ENCODE measurements around the gene IDI1. TPM values are rescaled to one million over a fixed set of nuclear protein-coding genes. Genes with fewer than 3 reads are reported as not detected.

IDI1 gene
- total and polyA plus RNA-seq, 2 of the 13 experiments (the other 11 are each of a cell fraction or from before 2014, with no cell fraction given), result 44.4 to 145 TPM

DNA sequence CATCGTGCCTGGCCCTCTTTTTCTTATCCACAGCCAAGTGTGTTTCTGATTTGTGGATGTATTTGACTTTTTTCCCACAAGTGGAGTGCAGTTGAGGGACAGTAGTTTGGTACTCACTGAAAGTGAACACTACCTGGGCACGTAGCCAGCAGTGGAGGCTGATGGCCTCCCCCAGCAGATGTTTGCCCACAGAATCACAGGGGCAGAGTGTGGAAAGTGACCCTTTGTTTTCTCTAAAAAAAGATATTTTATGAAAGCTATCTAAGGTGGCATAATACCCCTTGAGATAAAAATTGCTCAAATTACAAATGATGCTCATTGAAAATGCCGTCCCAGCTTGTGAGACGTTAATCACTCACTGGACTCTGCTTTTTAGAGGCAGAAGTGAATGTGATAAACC is 36.3 kb upstream of the IDI1 start (continued):
- TF ChIP-seq, protein P1, sequence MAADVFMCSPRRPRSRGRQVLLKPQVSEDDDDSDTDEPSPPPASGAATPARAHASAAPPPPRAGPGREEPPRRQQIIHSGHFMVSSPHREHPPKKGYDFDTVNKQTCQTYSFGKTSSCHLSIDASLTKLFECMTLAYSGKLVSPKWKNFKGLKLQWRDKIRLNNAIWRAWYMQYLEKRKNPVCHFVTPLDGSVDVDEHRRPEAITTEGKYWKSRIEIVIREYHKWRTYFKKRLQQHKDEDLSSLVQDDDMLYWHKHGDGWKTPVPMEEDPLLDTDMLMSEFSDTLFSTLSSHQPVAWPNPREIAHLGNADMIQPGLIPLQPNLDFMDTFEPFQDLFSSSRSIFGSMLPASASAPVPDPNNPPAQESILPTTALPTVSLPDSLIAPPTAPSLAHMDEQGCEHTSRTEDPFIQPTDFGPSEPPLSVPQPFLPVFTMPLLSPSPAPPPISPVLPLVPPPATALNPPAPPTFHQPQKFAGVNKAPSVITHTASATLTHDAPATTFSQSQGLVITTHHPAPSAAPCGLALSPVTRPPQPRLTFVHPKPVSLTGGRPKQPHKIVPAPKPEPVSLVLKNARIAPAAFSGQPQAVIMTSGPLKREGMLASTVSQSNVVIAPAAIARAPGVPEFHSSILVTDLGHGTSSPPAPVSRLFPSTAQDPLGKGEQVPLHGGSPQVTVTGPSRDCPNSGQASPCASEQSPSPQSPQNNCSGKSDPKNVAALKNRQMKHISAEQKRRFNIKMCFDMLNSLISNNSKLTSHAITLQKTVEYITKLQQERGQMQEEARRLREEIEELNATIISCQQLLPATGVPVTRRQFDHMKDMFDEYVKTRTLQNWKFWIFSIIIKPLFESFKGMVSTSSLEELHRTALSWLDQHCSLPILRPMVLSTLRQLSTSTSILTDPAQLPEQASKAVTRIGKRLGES (CRISPR knock-in tag; IDR thresholded peaks at IDR 0.05; ENCODE audit: borderline replicate concordance), result no peak
- no peak for TF ChIP-seq SRSF1 (optimal IDR thresholded peaks at IDR 0.05; ENCODE audit: low read depth, low read length)
- no peak for TF ChIP-seq SUZ12 (IDR thresholded peaks at IDR 0.05; ENCODE audit: low read depth, low read length)
- no peak for TF ChIP-seq ZNF605 (CRISPR knock-in tag; IDR thresholded peaks at IDR 0.05)
- TF ChIP-seq SMYD3 (CRISPR knock-in tag; IDR thresholded peaks at IDR 0.05), result no peak
- TF ChIP-seq ZNF296 (CRISPR knock-in tag; conservative IDR thresholded peaks at IDR 0.05), result no peak
- no peak for TF ChIP-seq ARNTL (CRISPR knock-in tag; IDR thresholded peaks at IDR 0.05)

DNA sequence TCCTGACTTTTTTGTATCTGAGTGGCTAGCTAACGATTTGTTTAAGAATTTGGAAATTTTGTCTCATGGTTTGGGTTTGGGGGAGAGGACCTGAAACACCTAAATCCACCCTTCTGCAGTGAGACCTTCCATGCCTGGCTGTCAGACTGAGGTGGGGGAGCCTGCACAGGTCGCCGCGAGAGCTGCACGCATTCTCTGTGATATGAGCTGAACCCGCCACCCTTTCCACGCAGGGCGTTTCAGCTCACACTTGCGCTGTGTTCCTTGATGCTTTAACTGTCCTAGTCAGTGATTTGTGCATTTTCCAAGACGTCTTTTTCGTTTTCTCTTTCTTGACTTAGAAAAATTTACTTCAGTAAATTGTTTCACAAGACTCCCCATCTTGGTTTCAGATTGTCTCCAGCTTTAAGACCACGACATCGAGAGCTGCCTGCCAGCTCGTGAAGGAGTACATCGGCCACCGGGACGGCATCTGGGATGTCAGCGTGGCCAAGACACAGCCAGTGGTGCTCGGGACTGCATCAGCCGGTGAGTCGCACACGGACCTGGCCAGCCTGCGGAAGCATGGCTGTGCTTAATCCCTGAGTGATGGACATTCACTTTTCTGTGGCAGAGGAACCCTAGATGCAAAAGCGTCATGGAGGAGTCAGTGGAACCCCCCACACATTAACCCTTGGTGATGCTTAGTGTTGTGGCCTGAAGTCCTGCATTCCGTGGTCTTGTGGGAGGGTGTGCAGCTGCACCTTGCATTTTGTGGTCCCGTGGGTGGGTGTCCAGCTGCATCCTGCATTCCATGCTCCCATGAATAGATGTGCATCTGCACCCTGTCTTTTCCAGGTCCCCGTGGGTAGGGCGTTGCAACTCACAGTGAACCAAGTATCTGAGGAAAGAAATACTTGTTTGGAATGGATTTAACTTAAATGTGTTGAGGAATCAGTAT is 35.4 kb upstream of the IDI1 start:
- no peak overlapping the region for H3K4me2 ChIP-seq (ENCODE audit: low read depth, low read length)
- no peak for DNase-seq (ENCODE audit: low spot score)
- H2AFZ ChIP-seq (ENCODE audit: low read length), result no peak overlapping the region
- peaks cover 14 to 79% of the 10 kb centered on the region in 2 experiments for H3K36me3 ChIP-seq (replicated peaks in 1 of 2; ENCODE audit: control insufficient read depth in 1 of 2, insufficient read depth in 2 of 2, low read length in 2 of 2)
- H3K4me1 ChIP-seq (ENCODE audit: insufficient read depth, low read length), result no peaks in the 10 kb centered on the region
- 98% methylated on average over 27 of the region's 28 CpGs for WGBS (ENCODE audit: low lambda C conversion rate)
- ChIA-PET CTCF (ENCODE audit: low intra/inter-chr PET ratio, low total read pairs) (no interaction called here), POLR2A (no interaction called here)
- no peak overlapping the region for H3K4me3 ChIP-seq (replicated peaks in 1 of 3; ENCODE audit: insufficient read depth in 1 of 3, low read depth in 2 of 3, low read length in 3 of 3)
- H3K27ac ChIP-seq (ENCODE audit: extremely low read length, insufficient read depth, low read length), result no peak overlapping the region
- in situ Hi-C loops (cut with HindIII; ENCODE audit: extremely low pct_ligation_motif_present, low pct_unique_long_range_greater_than_20kb), result no loop called here
- no TSS peak for BruUV-seq (replicated peaks)
- H3K27me3 ChIP-seq (ENCODE audit: control insufficient read depth in 1 of 2, insufficient read depth in 2 of 2, low read length in 2 of 2), result no peaks in the 10 kb centered on the region
- intact Hi-C loops (cut with micrococcal nuclease; ENCODE audit: unreplicated experiment), result no loop called here
- H3K79me2 ChIP-seq (ENCODE audit: insufficient read depth, low read length), result no peaks in the 10 kb centered on the region
- H4K20me1 ChIP-seq (ENCODE audit: insufficient read depth, low read length), result no peaks in the 10 kb centered on the region
- FAIRE-seq, result no peak
- no peak overlapping the region for H3K9ac ChIP-seq (ENCODE audit: insufficient read depth, low read depth, low read length)
- H3K9me3 ChIP-seq (ENCODE audit: low read length), result no peaks in the 10 kb centered on the region
- ATAC-seq, result no peak
- TF ChIP-seq ZNF747 (CRISPR knock-in tag; IDR thresholded peaks at IDR 0.05; ENCODE audit: borderline replicate concordance) (no peak), ZNF367 (CRISPR knock-in tag; IDR thresholded peaks at IDR 0.05; ENCODE audit: borderline replicate concordance) (no peak), FLYWCH1 (CRISPR knock-in tag; IDR thresholded peaks at IDR 0.05) (no peak), HMG20A (CRISPR knock-in tag; IDR thresholded peaks at IDR 0.05; ENCODE audit: borderline replicate concordance) (no peak), MIXL1 (CRISPR knock-in tag; IDR thresholded peaks at IDR 0.05) (no peak), RFX1 (IDR thresholded peaks at IDR 0.05) (no peak), NAIF1 (CRISPR knock-in tag; IDR thresholded peaks at IDR 0.05; ENCODE audit: borderline replicate concordance) (no peak), GZF1 (CRISPR knock-in tag; IDR thresholded peaks at IDR 0.05) (no peak), NFE2L1 (CRISPR knock-in tag; IDR thresholded peaks at IDR 0.05; ENCODE audit: borderline replicate concordance) (no peak)
- TF ChIP-seq, protein P2, sequence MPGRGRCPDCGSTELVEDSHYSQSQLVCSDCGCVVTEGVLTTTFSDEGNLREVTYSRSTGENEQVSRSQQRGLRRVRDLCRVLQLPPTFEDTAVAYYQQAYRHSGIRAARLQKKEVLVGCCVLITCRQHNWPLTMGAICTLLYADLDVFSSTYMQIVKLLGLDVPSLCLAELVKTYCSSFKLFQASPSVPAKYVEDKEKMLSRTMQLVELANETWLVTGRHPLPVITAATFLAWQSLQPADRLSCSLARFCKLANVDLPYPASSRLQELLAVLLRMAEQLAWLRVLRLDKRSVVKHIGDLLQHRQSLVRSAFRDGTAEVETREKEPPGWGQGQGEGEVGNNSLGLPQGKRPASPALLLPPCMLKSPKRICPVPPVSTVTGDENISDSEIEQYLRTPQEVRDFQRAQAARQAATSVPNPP (CRISPR knock-in tag; IDR thresholded peaks at IDR 0.05), result no peak
- TF ChIP-seq, protein P3, sequence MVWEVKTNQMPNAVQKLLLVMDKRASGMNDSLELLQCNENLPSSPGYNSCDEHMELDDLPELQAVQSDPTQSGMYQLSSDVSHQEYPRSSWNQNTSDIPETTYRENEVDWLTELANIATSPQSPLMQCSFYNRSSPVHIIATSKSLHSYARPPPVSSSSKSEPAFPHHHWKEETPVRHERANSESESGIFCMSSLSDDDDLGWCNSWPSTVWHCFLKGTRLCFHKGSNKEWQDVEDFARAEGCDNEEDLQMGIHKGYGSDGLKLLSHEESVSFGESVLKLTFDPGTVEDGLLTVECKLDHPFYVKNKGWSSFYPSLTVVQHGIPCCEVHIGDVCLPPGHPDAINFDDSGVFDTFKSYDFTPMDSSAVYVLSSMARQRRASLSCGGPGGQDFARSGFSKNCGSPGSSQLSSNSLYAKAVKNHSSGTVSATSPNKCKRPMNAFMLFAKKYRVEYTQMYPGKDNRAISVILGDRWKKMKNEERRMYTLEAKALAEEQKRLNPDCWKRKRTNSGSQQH (CRISPR knock-in tag; IDR thresholded peaks at IDR 0.05; ENCODE audit: low read depth), result no peak
